Lower leg skin (tissue), 4 donors: ENCODE data around the gene SYT17. TPM values are rescaled to one million over a fixed set of nuclear protein-coding genes. Genes with fewer than 3 reads are reported as not detected.
A peak's percentile ranks its signal among the peaks of the same experiment; 100 is the strongest.

Source experiments
- DNase-seq, 2 donors: peaks; one replicate each; pipeline ENCODE4 v3.0.0-alpha.2; 2019; ENCODE audit warnings: low spot score in 2 of 2
- H3K4me3 ChIP-seq: fragments of 200-600 bp; sonication (generic); 2 replicates; pipeline ENCODE4 v1.5.1; 2017; ENCODE audit warnings: mild to moderate bottlenecking, low read depth; ENCODE audit not compliant: poor library complexity, severe bottlenecking
- CTCF ChIP-seq, 3 donors: fragments of 450-650 bp; IDR thresholded peaks; one replicate each; pipeline ENCODE4 v1.5.1; 2016; ENCODE audit warnings: antibody characterized with exemption in 3 of 3, mild to moderate bottlenecking in 3 of 3, moderate library complexity in 2 of 3
- POLR2A ChIP-seq, 2 donors: fragments of 450-650 bp; IDR thresholded peaks; one replicate each; pipeline ENCODE4 v1.6.1; 2016 to 2017; ENCODE audit warnings: antibody characterized with exemption in 2 of 2, mild to moderate bottlenecking in 1 of 2, moderate library complexity in 1 of 2
- WGBS, 2 donors: methylation state at CpG; one replicate each; pipeline ENCODE4 v1.1.5; 2018; 5-methylcytosine and 5-hydroxymethylcytosine counted together
- intact Hi-C: fragments of 100-400 bp; cut with DNase I; formaldehyde crosslinking; loops from one replicate; pipeline ENCODE4 v1.15.0; 2023; ENCODE audit warnings: low total_unique reads
- total RNA-seq, 4 donors: library from RNA; depleted of rRNA; stranded (reverse); fragments of >200 nt; gene quantifications; one replicate each; pipeline ENCODE4 v1.1.0, GENCODE V29; 2016

The SYT17 gene
- total RNA-seq, 4 donors from 2014 or later, result 3.7 to 9.0 (median 4.8) TPM

- TF ChIP-seq POLR2A (IDR thresholded peaks at IDR 0.05) (no peak), CTCF (IDR thresholded peaks at IDR 0.05) (no peak)
- no peak overlapping the region for H3K4me3 ChIP-seq
- DNase-seq, result no peak
- 70 to 95% methylated on average over 1 of the region's 1 CpG for WGBS, 2 donors
- intact Hi-C loops, result no loop called here
These were observed 106.2 kb downstream of the SYT17 start for GRCh38 chr16:19274165-19274797.

- H3K4me3 ChIP-seq, result no peak overlapping the region
- intact Hi-C loops, result no loop called here
- TF ChIP-seq CTCF (IDR thresholded peaks at IDR 0.05), result no peak
- TF ChIP-seq POLR2A (IDR thresholded peaks at IDR 0.05), result no peak
- no peak for DNase-seq
- WGBS, 2 donors, result 88 to 91% methylated on average over 2 of the region's 2 CpGs
These were observed 110.4 kb downstream of the SYT17 start for GRCh38 chr16:19278403-19278802.

- 98 to 100% methylated on average over 2 of the region's 2 CpGs for WGBS, 2 donors
- DNase-seq, result no peak
- intact Hi-C loops, result no loop called here
- H3K4me3 ChIP-seq, result no peak overlapping the region
- TF ChIP-seq POLR2A (IDR thresholded peaks at IDR 0.05) (no peak), CTCF (IDR thresholded peaks at IDR 0.05) (no peak)
These were observed 113.2 kb downstream of the SYT17 start for GRCh38 chr16:19281246-19281645.

- intact Hi-C loops, result no loop called here
- no peak for DNase-seq
- 56 to 70% methylated on average over 3 of the region's 3 CpGs for WGBS, 2 donors
- H3K4me3 ChIP-seq, result no peak overlapping the region
- no peak for TF ChIP-seq POLR2A (IDR thresholded peaks at IDR 0.05)
- no peak for TF ChIP-seq CTCF (IDR thresholded peaks at IDR 0.05)
These were observed 114.1 kb downstream of the SYT17 start for GRCh38 chr16:19282101-19282500.

- TF ChIP-seq CTCF (IDR thresholded peaks at IDR 0.05), result no peak
- no peak for TF ChIP-seq POLR2A (IDR thresholded peaks at IDR 0.05)
- 63 to 72% methylated on average over 2 of the region's 2 CpGs for WGBS, 2 donors
- H3K4me3 ChIP-seq, result no peak overlapping the region
- no peak for DNase-seq
- intact Hi-C loops, result no loop called here
These were observed 115.6 kb downstream of the SYT17 start for GRCh38 chr16:19283637-19284036.

GRCh38 chr16:19284207-19284606 is 116.2 kb downstream of the SYT17 start:
- no peak overlapping the region for H3K4me3 ChIP-seq
- 30% methylated on average over 1 of the region's 1 CpG for WGBS, 2 donors
- DNase-seq, result peak; percentile 71 to 87
- no peak for TF ChIP-seq POLR2A (IDR thresholded peaks at IDR 0.05)
- intact Hi-C loops, result no loop called here
